ENCODE measurements around the gene C4A. TPM values are rescaled to one million over a fixed set of nuclear protein-coding genes. Genes with fewer than 3 reads are reported as not detected.
"Not testable (repeated sequence)": the region's sequence is repeated elsewhere in the genome, so short reads cannot be mapped to it uniquely, and the experiment has no call there.

Gene C4A
- total and polyA plus RNA-seq, 2 of the 4 experiments (the other 2 are of a cell fraction) = 0.90 to 3.8 TPM

DNA sequence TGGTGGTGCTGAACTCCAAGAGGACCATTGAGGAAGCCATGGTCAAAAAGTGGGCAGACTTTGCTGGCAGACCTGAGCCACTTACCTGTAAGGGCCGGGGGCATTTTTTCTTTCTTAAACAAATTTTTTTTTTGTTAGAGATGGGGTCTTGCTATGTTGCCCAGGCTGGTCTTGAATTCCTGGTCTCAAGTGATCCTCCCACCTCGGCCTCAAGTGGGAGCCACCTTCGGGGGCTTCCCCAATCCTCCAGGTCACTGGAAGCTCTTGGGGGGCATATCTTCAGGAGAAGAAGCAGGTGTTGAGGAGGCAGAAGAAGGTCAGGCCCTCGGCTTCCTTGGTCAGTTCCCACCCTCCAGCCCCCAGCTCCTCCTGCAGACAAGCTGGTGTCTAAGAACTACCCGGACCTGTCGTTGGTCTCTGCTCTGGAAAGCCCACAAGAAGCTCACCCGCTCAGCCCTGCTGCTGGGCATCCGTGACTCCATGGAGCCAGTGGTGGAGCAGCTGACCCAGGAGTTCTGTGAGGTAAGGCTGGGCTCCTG, 24.2 kb downstream of the C4A start:
- H3K9me3 ChIP-seq (ENCODE audit: control insufficient read depth, insufficient read depth, low read length); H2BK5ac ChIP-seq (ENCODE audit: low read depth, low read length, poor library complexity, severe bottlenecking); DNase-seq; H4K5ac ChIP-seq (ENCODE audit: low read depth, low read length); H2BK15ac ChIP-seq (ENCODE audit: low read depth, low read length); H3K4ac ChIP-seq (ENCODE audit: low read depth, low read length); H4K20me1 ChIP-seq (ENCODE audit: insufficient read depth, low read length); H2AFZ ChIP-seq (replicated peaks; ENCODE audit: low read length, poor library complexity); intact Hi-C loops (cut with micrococcal nuclease); H3K79me1 ChIP-seq (ENCODE audit: low read depth in 1 of 2, low read length in 2 of 2); dilution Hi-C loops (cut with HindIII; ENCODE audit: low sequenced_read_pairs, unreplicated experiment); H3K4me1 ChIP-seq (ENCODE audit: control insufficient read depth, insufficient read depth, low read length); H3K18ac ChIP-seq (ENCODE audit: low read depth, low read length); H3K9me1 ChIP-seq (ENCODE audit: insufficient read depth, low read length); H3K36me3 ChIP-seq (ENCODE audit: control insufficient read depth, insufficient read depth, low read length); H2BK120ac ChIP-seq (ENCODE audit: low read depth, low read length); H3K4me2 ChIP-seq (ENCODE audit: low read depth, low read length); POLR2A ChIA-PET (ENCODE audit: unreplicated experiment); H3K9ac ChIP-seq (ENCODE audit: low read depth, low read length); H3K14ac ChIP-seq (replicated peaks; ENCODE audit: low read depth, low read length); H3K23ac ChIP-seq (ENCODE audit: low read depth, low read length); H3K27ac ChIP-seq (ENCODE audit: insufficient read depth, low read length); H2BK20ac ChIP-seq (ENCODE audit: low read depth, low read length); H4K91ac ChIP-seq (ENCODE audit: insufficient read depth, low read depth, low read length); ATAC-seq (ENCODE audit: low read depth); BruUV-seq (replicated peaks); H3K56ac ChIP-seq (ENCODE audit: extremely low read depth, insufficient read depth, low read length); H2AK9ac ChIP-seq (replicated peaks; ENCODE audit: low read depth, low read length, poor library complexity); CTCF ChIA-PET; H4K8ac ChIP-seq (ENCODE audit: low read depth in 2 of 2, low read length in 2 of 2); H3K4me3 ChIP-seq (ENCODE audit: insufficient read depth, low read depth, low read length); H2AK5ac ChIP-seq (ENCODE audit: low read depth, low read length); H3K27me3 ChIP-seq (ENCODE audit: control insufficient read depth, insufficient read depth, low read length); in situ Hi-C loops (cut with MboI; ENCODE audit: low sequenced_read_pairs): not testable (repeated sequence)
- no CpG with 5 or more reads among the region's 8 CpGs for WGBS, 2 experiments (ENCODE audit: extremely low coverage in 2 of 2, insufficient read length in 1 of 2)

DNA sequence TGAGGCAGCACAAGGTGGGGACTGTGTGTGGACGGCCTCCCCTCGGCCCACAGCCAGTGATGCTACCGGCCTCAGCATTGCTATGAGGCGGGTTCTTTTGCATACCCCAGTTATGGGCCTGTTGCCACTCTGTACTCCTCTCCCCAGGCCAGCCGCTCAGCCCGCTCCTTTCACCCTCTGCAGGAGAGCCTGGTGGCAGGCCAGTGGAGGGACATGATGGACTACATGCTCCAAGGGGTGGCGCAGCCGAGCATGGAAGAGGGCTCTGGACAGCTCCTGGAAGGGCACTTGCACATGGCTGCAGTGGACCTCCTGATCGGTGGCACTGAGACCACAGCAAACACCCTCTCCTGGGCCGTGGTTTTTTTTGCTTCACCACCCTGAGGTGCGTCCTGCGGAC, 25.2 kb downstream of the C4A start:
- H3K23ac ChIP-seq (ENCODE audit: low read depth, low read length); H2BK5ac ChIP-seq (ENCODE audit: low read depth, low read length, poor library complexity, severe bottlenecking); BruUV-seq (replicated peaks); H3K4me1 ChIP-seq (ENCODE audit: control insufficient read depth, insufficient read depth, low read length); H4K8ac ChIP-seq (ENCODE audit: low read depth in 2 of 2, low read length in 2 of 2); H2AK5ac ChIP-seq (ENCODE audit: low read depth, low read length); POLR2A ChIA-PET (ENCODE audit: unreplicated experiment); H2BK120ac ChIP-seq (ENCODE audit: low read depth, low read length); H3K27ac ChIP-seq (ENCODE audit: insufficient read depth, low read length); H3K27me3 ChIP-seq (ENCODE audit: control insufficient read depth, insufficient read depth, low read length); H3K4ac ChIP-seq (ENCODE audit: low read depth, low read length); H4K91ac ChIP-seq (ENCODE audit: insufficient read depth, low read depth, low read length); H2BK15ac ChIP-seq (ENCODE audit: low read depth, low read length); ATAC-seq (ENCODE audit: low read depth); H3K79me1 ChIP-seq (ENCODE audit: low read depth in 1 of 2, low read length in 2 of 2); H4K5ac ChIP-seq (ENCODE audit: low read depth, low read length); H3K4me2 ChIP-seq (ENCODE audit: low read depth, low read length); intact Hi-C loops (cut with micrococcal nuclease); H3K36me3 ChIP-seq (ENCODE audit: control insufficient read depth, insufficient read depth, low read length); H3K9ac ChIP-seq (ENCODE audit: low read depth, low read length); H2AK9ac ChIP-seq (replicated peaks; ENCODE audit: low read depth, low read length, poor library complexity); H3K14ac ChIP-seq (replicated peaks; ENCODE audit: low read depth, low read length); H4K20me1 ChIP-seq (ENCODE audit: insufficient read depth, low read length); CTCF ChIA-PET; dilution Hi-C loops (cut with HindIII; ENCODE audit: low sequenced_read_pairs, unreplicated experiment); H3K4me3 ChIP-seq (ENCODE audit: insufficient read depth, low read depth, low read length); H3K56ac ChIP-seq (ENCODE audit: extremely low read depth, insufficient read depth, low read length); DNase-seq; H3K9me1 ChIP-seq (ENCODE audit: insufficient read depth, low read length); in situ Hi-C loops (cut with MboI; ENCODE audit: low sequenced_read_pairs); H3K9me3 ChIP-seq (ENCODE audit: control insufficient read depth, insufficient read depth, low read length); H2BK20ac ChIP-seq (ENCODE audit: low read depth, low read length); H3K18ac ChIP-seq (ENCODE audit: low read depth, low read length); H2AFZ ChIP-seq (replicated peaks; ENCODE audit: low read length, poor library complexity): not testable (repeated sequence)
- 58% methylated on average over 4 of the region's 12 CpGs; no CpG with 5 or more reads in 1 of the 2 experiments for WGBS, 2 experiments (ENCODE audit: extremely low coverage in 2 of 2, insufficient read length in 1 of 2)
